ENCODE data around the gene ZNF441. TPM values are rescaled to one million over a fixed set of nuclear protein-coding genes. Genes with fewer than 3 reads are reported as not detected.

Gene ZNF441
- total RNA-seq, 2 donors from 2014 or later, result 2.2 to 4.4 TPM

GRCh38 chr19:11798391-11799330, 31.9 kb downstream of the ZNF441 start, which contains the start of gene ZNF491:
TSS of gene ZNF491 (plus strand) at chr19:11798523. CDS start at chr19:11805954, 7,431 bp downstream.
- Mint-ChIP-seq H3K4me1 (peaks cover 6% of the 10 kb centered on the region), H3K9me3 (peaks cover 11% of the 10 kb centered on the region), H3K36me3 (ENCODE audit: low read depth) (no peaks in the 10 kb centered on the region), H3K27me3 (ENCODE audit: insufficient read depth) (peaks cover 45% of the 10 kb centered on the region), H3K27ac (peak within 1 kb of the TSS; percentile 94), H3K4me3 (peak within 1 kb of the TSS; percentile 63)
- peak within 1 kb of the TSS; percentile 95 for H3K4me3 ChIP-seq (ENCODE audit: low read length)
- H3K9ac ChIP-seq (ENCODE audit: extremely low read depth, low read length, poor library complexity, severe bottlenecking), result peak within 1 kb of the TSS; percentile 75
- H3K4me1 ChIP-seq (ENCODE audit: control insufficient read depth, insufficient read depth, low read length), result peaks cover 6% of the 10 kb centered on the region
- peak; percentile 79 for TF ChIP-seq CTCF (conservative IDR thresholded peaks at IDR 0.05)
- peaks cover 19% of the 10 kb centered on the region for H3K27me3 ChIP-seq (ENCODE audit: control insufficient read depth, insufficient read depth, low read length, poor library complexity, severe bottlenecking)
- DNase-seq, result peak; percentile 98
- H3K9me3 ChIP-seq (ENCODE audit: control insufficient read depth, low read length), result no peaks in the 10 kb centered on the region
- H3K27ac ChIP-seq (ENCODE audit: low read depth, low read length), result peak within 1 kb of the TSS; percentile 96
- no peaks in the 10 kb centered on the region for H3K36me3 ChIP-seq (ENCODE audit: control insufficient read depth, insufficient read depth, low read length)
- 1 to 7% methylated on average over 15 to 56 of the region's 56 CpGs for WGBS, 2 experiments (ENCODE audit: insufficient coverage in 1 of 2, insufficient read length in 1 of 2)

GRCh38 chr19:11806354-11807098, 39.7 kb downstream of the ZNF441 start:
- no peaks in the 10 kb centered on the region for H3K4me1 ChIP-seq (ENCODE audit: control insufficient read depth, insufficient read depth, low read length)
- H3K36me3 ChIP-seq (ENCODE audit: control insufficient read depth, insufficient read depth, low read length), result peaks cover 13% of the 10 kb centered on the region
- peaks cover 22% of the 10 kb centered on the region for H3K27me3 Mint-ChIP-seq (ENCODE audit: insufficient read depth)
- H3K27me3 ChIP-seq (ENCODE audit: control insufficient read depth, insufficient read depth, low read length, poor library complexity, severe bottlenecking), result no peaks in the 10 kb centered on the region
- no peaks in the 10 kb centered on the region for H3K4me1 Mint-ChIP-seq
- H3K36me3 Mint-ChIP-seq (ENCODE audit: low read depth), result peaks cover 16% of the 10 kb centered on the region
- H3K4me3 Mint-ChIP-seq, result no peak overlapping the region
- DNase-seq, result no peak
- peak overlapping the region; percentile 15 for H3K4me3 ChIP-seq (ENCODE audit: low read length)
- 90 to 96% methylated on average over 8 to 11 of the region's 11 CpGs for WGBS, 2 experiments (ENCODE audit: insufficient coverage in 1 of 2, insufficient read length in 1 of 2)
- no peak overlapping the region for H3K27ac ChIP-seq (ENCODE audit: low read depth, low read length)
- no peak overlapping the region for H3K9ac ChIP-seq (ENCODE audit: extremely low read depth, low read length, poor library complexity, severe bottlenecking)
- H3K9me3 Mint-ChIP-seq, result peaks cover 78% of the 10 kb centered on the region
- H3K27ac Mint-ChIP-seq, result no peak overlapping the region
- TF ChIP-seq CTCF (conservative IDR thresholded peaks at IDR 0.05), result no peak
- peaks cover 39% of the 10 kb centered on the region for H3K9me3 ChIP-seq (ENCODE audit: control insufficient read depth, low read length)

GRCh38 chr19:11807099-11807380, 40.2 kb downstream of the ZNF441 start:
- no peak overlapping the region for H3K27ac ChIP-seq (ENCODE audit: low read depth, low read length)
- TF ChIP-seq CTCF (conservative IDR thresholded peaks at IDR 0.05), result no peak
- no peak for DNase-seq
- Mint-ChIP-seq H3K4me1 (no peaks in the 10 kb centered on the region), H3K27me3 (ENCODE audit: insufficient read depth) (peaks cover 23% of the 10 kb centered on the region), H3K9me3 (peaks cover 79% of the 10 kb centered on the region), H3K4me3 (no peak overlapping the region), H3K27ac (no peak overlapping the region), H3K36me3 (ENCODE audit: low read depth) (peaks cover 16% of the 10 kb centered on the region)
- H3K4me1 ChIP-seq (ENCODE audit: control insufficient read depth, insufficient read depth, low read length), result no peaks in the 10 kb centered on the region
- H3K9ac ChIP-seq (ENCODE audit: extremely low read depth, low read length, poor library complexity, severe bottlenecking), result no peak overlapping the region
- H3K4me3 ChIP-seq (ENCODE audit: low read length), result peak overlapping the region; percentile 15
- peaks cover 13% of the 10 kb centered on the region for H3K36me3 ChIP-seq (ENCODE audit: control insufficient read depth, insufficient read depth, low read length)
- WGBS, 2 experiments (ENCODE audit: insufficient coverage in 1 of 2, insufficient read length in 1 of 2), result no CpG with 5 or more reads among the region's 2 CpGs
- H3K9me3 ChIP-seq (ENCODE audit: control insufficient read depth, low read length), result peaks cover 39% of the 10 kb centered on the region
- H3K27me3 ChIP-seq (ENCODE audit: control insufficient read depth, insufficient read depth, low read length, poor library complexity, severe bottlenecking), result no peaks in the 10 kb centered on the region

Data from endodermal cell (in vitro differentiated cells).